NK-92 (cell line): ENCODE results near the gene HAUS8.
"Not testable (repeated sequence)": the region's sequence is repeated elsewhere in the genome, so short reads cannot be mapped to it uniquely, and the experiment has no call there.

Experiments
- DNase-seq: peaks from one replicate; lab custom pipeline; 2025; ENCODE audit not compliant: unreplicated experiment; lab: John Stamatoyannopoulos, UW

The HAUS8 gene, protein sequence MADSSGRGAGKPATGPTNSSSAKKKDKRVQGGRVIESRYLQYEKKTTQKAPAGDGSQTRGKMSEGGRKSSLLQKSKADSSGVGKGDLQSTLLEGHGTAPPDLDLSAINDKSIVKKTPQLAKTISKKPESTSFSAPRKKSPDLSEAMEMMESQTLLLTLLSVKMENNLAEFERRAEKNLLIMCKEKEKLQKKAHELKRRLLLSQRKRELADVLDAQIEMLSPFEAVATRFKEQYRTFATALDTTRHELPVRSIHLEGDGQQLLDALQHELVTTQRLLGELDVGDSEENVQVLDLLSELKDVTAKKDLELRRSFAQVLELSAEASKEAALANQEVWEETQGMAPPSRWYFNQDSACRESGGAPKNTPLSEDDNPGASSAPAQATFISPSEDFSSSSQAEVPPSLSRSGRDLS

DNA sequence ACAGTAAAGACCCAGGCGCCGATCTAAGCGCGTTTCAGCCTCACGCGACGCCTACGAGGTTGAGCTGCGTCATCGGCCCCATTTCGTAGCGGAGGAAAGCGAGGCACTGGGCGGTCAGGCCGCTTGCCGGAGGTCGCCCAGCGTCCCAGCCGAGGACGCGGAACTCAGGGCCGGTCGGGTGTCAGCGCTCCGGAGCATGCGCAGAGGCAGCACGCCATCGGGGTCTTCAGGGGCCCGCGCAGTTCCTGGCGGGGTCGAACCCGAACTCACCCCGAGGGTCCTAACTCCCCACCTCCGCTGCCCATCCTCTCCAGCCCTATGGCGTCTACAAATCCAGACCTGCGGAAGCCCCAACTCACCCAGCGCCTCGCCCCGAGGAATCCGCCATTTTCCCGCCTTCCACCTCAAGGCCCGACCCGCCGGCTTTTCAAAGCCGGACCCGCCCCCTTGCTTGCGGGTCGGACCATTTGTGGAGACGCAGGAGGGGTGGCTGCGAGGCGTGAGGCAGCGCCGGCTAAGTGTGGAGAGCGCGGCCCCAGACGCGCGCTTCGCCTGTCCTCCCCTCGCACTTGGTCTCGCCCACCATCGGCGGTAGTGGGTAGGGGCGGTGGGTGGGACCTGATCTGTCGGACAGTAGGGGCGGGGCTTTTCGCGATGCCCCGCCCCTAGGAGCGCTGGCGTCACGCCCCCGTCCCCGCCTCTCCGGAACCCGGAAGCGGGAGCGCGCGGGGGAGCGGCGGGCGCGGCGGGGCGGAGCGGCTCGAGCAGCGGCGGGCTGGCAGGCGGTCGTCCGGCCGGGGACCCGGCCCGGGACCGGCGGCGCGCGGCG is at the start of gene HAUS8, which contains the start of gene MYO9B:
Gene HAUS8 (minus strand): TSS at position 418 of the 829 bp plus-strand sequence. CDS start 30 bp downstream, at position 388.
Gene MYO9B (plus strand): TSS at position 743 of the 829 bp plus-strand sequence. CDS start 25,941 bp downstream, outside the sequence.
- DNase-seq = peak; percentile 91

DNA sequence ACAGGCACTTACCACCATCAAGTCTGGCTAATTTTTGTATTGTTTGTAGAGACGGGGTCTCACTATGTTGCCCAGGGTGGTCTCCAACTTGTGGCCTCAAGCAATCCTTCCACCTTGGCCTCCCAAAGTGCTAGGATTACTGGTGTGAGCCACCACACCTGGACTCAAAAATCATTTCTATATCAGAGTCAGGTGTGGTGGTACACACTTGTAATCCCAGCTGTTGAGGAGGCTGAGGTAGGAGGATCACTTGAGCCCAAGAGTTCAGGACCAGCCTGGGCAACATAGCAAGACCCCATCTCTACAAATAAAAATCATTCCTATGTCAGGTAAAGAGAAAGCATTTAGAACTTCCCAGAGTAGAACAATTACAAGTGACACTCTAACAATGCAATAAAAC is 48.8 kb upstream of the HAUS8 start:
- DNase-seq = no peak

DNA sequence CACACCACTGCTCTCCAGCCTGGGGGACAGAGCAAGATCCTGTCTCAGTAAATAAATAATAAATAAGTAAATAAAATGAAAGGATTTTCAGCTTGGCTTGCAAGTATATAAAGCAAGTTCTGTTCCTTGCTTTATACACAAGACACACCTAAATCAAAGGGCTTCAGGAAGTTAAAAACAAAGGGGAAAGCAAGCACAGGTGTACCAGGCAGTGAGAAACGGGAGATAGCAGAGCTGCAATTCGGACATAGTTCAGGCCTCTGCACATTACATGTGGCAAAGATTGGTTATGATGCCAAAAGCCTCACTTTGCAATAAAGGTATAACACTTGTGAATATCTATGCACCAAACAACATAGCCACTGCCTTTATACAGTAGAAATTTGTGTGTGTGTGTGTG is 47.8 kb upstream of the HAUS8 start:
- no peak for DNase-seq

DNA sequence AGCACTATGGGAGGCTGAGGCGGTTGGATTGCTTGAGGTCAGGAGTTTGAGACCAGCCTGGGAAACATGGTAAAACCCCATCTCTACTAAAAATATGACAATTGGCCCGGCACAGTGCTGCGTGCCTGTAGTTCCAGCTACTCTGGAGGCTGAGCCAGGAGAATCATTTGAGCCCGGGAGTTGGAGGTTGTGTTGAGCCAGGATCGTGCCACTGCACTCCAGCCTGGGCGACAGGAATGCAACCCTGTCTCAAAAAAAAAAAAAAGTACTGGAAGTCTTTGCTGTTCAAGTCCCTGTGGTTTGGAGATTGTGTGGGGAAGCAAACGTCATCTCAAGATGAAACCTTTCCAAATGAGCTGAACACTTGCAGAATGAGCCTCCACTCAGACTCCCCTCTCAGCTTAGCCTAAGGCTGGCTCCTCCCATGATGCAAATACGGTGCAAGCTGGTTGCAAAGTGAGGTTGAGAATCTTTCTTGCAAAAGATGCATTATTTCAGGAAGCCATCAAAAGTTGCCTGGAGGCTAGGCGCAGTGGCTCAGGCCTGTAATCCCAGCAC is 46.6 kb upstream of the HAUS8 start:
- no peak for DNase-seq

DNA sequence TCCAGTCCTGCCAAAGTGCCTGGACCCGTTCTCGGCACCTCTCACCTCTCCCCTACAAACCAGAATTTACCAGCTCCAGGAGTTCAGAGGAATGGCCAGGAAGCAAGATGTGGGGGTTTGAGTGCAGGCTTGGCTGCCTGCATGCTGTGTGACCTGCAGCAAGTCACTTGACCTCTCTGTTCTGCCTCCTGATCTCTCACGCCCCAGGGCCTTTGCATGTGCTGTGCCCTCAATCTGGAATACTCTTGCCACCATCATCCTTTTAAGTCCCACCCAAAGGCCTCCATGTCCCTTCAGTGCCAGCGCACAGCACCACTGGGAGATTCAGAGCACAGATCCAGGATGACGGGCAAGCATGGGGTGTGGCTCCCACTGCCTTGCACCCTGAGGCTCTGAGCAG is 43.7 kb upstream of the HAUS8 start:
- DNase-seq = no peak

DNA sequence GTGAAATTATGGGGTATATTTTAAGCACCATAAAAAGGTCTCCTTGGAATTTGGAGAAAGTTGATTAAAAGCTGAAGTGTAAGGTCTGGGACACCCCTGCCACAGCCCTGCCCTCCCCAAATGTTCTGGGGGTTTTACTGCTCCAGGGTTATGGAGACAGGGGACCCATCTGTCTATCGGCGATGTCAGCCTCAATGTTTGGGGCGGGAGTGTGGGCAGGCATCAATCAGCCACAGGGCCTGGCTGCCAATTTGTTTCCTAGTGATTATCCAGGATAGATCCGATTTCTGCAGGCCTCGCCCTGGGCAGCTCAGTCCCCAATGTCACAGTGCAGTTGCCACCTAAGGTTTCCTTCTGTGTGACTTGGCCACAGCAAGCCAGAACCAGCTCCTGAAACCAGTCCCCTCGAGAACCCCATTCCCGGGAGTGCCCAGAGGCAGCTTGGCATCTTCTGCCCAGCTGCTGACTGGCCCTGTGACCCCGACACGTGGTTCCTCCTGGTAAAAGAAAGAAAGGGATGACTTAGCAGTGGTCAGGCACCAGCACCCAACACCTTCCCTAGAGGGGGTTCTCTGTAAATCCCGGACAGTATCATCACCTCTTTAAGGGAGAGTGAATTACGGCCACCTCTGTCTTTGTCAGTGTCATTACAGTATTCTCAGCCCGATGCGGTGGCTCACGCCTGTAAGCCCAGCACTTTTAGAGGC is 41.9 kb upstream of the HAUS8 start:
- DNase-seq = no peak

DNA sequence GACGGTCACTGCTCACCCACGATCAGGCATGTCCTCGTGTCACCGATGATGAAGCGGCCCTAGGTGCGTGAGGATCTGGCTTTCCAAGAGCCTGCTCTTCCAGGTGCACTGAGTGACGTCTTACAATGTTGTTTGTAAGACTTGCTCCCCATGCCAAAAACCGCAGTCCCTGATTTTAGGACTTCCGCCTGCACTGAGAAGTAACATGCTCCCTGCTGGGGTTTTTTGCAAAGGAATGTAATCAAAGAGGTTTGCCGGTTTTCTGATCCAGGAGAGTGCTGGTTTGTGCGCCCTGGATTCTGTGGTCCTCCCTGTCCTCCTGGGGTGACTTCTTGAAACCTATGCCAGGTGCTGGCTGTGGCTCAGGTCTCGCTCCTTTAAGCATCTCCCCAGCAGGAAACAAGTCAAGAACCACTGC is 39.2 kb upstream of the HAUS8 start:
- no peak for DNase-seq

DNA sequence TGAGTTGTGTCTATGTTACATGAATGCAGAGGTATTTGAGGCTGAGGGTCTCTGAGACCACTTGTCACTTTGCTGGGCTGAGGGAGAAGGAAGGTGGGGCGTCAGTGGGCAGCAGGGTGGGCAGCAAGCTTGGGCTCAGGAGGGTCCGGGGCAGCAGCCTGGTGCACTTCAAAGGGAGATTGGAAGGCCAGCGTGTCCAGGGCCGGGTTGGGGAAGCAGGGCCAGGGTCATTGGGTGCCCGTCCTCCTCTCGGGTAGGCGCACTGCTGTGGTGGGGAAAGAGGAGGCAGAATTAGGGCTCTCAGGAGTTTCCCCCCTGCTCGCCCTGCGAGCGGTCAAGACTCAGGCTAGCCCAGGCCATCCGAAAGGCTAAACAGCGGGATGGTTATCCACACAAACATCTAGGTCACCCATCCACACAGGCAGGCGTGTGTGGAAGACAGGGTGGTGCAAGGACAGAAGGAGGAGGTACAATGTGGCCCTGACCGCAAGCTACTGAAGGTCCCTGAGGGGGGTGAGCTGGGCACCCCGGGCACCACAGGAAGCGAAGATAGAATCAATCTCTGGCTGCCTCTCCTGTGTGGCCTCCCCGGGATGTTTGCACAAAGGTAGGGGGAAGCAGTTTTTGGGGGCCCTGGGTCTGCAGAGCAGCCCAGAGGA is 38.0 kb upstream of the HAUS8 start:
- DNase-seq = no peak

DNA sequence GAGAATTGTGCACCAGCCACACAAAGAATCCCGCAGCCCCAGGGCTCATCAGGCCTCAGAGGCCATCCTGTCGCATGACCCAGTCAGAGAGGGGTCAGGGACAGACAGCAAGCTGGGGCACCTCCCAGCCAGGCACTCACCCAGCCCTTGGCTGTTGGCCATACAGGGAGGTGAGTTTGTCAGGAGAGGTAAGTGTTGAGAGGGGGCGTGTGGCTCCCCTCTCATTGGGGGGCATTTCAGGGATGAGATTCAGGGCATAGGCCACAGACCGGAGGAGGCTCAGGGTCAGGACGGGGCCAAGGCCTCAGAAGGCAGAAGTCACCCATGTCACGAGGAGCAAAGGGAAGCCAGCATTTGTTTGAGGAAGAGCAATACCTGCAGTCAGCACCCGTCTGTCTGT is 37.4 kb upstream of the HAUS8 start:
- DNase-seq = no peak

DNA sequence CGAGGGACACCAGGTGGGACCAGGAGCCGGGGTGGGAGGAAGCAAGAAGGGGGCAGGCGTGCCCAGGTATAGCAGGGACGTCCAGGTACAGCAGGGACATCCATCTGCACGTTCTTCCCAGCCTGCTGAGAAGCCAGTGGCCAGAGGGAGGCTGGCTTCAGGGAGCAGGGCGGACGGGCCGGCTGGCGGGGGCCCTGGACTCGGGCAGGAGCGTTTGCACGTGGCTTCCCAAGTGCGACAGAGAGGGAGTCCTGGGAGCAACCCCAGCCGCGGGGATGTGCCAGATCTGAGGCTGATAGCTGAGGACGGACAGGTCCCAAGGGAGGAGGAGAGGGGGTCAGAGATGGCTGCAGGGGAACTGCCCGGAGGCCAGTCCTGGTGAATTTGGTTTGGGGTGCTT is 37.0 kb upstream of the HAUS8 start:
- DNase-seq = no peak

DNA sequence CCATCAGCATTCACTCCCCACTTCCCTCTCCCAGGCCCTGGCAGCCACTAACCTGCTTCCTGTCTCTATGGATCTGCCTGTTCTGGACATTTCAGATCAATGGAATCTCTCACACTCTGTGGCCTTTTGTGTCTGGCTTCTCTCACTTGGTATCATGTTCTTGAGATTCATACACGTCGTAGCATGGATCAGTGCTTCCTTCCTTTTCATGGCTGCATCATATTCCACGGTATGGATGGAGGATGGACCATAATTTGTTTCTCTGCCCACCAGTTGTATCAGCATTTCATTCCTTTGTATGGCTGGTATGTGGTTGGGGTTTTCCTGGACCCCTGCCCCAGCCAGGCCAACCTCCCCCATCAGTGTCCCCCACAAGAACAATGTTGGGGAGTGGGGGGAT is 36.5 kb upstream of the HAUS8 start:
- DNase-seq = no peak

DNA sequence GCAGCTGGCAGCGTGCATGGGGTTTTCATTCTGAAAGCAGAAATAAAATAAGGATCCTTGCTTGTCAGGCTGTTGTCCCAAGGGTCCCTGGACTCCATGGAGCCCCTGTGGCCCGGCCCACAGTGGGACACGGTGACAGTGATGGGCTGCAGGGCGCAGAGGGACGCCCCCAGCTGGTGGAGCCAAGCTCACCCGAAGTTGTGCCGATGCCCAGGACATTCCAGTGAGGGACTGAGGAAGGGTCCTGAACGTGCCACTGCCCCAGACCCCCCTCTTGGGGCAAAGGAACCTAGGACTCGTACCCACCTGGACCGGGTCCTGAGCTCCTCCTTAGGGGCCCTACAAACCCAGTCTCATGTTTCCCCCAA is 35.3 kb upstream of the HAUS8 start:
- no peak for DNase-seq

DNA sequence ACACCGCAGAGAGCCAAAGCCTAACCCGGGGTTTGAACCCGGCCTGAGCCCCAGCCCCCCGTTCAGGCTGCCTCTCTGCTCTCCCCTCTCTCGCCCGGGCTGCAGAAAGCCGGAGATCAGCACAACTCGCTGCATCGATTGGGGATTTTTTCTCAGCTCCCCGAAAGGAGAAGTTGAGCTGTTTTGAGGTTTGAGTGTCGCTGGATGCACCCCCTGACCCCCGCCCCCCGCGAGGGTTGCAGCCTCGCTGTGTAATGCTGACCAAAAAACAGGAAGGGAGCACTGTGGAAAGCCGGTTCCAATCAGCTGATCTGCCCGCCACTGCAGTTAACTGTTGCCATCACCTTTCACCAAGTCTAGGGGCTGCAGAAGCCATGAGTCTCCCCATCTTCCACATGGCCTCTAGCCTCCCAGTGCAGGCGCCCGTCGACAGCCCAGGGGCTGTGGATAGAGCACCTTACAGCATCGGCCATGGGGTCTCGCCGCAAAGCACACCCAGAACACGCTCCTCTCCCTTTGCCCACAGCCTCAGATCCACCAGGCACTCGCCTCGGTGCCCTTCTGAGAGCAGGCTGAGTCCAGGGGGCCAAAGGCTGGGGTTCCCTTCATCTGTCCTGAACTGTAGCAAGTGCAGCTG is 34.8 kb upstream of the HAUS8 start:
- DNase-seq = no peak

DNA sequence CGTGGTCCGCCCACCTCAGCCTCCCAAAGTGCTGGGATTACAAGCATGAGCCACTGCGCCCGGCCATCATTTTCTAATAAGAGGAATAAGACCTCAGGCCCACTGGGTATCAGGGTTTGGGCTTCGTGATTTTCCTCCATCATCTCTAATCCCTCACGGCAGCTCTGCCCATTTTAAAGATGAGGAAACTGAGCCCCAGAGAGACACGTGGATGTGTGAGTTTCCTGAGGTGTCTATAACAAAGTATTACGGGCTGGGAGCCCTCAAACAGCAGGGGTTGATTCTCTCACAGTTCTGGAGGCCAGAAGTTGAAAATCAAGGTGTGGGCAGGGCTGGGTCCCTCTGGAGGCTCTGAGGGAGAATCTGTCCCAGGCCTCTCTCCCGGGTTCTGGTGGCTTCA is 34.0 kb upstream of the HAUS8 start:
- DNase-seq = no peak

DNA sequence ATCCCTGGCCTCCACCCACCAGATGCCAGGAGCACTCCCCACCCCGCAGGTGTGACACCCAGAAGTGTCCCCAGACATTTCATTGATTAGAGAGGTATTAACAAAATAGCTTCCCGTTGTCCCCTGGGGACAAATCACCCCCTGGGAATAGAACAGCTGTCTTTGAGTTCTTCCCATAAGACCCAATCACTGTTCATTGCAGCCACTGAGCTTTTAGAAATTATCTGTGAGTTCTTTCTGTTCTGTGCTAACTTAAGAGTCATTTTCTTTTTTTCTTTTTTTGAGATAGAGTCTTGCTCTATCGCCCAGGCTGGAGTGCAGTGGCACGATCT is 33.2 kb upstream of the HAUS8 start:
- DNase-seq = no peak

DNA sequence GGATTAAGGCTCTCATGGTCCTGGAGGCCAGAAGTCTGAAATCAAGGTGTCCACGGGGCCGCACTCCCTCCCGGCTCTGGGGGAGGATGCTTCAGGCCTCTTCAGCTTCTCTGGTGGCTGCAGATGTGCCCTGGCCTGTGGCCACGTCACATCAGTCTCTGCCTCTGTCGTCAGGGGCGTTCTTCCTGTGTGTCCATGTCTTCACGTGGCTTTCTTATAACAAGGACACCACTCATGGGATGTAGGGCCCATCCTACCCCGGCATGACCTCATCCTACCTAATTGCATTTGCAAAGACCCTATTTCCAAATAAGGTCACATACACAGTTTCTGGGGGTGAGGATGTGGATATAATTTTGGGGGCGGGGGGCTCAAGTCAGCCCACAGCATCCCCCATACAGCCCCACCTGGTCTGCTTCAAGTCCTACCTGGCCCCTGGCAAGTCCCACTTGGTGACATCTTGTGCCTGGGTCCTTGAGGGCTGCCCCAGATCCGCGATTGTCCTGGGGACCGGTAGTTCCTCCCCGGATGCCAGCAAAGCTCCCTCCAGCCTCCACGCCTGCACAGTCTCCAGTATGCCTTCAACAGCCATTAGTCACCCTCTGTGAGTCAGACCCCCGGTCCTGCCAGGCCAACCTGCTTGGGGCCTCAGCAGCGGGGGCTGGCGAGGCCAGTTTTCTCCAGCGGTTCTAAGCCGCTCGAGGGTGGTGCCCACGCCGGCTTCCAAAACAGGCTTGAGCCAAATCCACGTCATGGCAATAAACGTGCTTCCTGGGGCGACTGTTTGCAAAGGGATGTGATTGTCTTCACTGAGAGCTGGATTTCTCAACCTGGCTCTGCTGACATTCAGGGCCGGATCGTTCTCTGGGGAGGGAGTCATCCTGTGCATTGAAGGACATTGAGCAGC is 32.5 kb upstream of the HAUS8 start:
- no peak for DNase-seq

DNA sequence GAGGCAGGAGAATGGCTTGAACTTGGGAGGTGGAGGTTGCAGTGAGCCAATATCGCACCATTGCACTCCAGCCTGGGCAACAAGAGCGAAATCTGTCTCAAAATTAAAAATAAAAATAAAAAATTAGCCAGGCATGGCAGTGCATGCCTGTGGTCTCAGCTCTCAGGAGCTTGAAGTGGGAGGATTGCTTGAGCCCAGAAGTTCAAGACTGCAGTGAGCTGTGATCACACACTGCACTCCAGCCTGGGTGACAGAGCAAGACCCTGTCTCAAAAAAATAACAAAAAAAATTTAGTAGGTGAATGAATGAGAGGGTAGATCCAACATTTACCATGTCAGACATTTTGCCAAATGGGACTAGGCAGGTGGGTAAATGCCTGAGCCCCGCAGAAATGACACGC is 31.7 kb upstream of the HAUS8 start:
- DNase-seq = not testable (repeated sequence)

DNA sequence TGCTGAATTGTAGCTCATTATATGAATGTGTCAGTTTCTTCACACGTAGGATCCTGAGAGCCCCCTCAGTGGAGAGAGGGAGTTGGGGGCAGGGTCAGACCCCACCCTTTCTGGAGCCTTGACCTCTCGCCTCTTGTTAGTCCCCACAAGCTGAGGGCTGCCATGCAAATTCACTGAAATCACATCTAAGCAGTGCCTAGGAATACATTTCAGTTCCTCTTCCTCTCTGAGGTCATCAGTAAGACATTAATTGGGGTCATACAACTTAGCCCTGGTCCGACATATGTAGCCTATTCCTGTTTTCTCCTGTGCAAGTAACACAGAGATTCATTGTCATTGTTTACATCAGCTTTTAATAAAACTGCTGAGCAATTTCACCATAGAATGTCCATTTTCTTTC is 30.3 kb upstream of the HAUS8 start:
- no peak for DNase-seq

DNA sequence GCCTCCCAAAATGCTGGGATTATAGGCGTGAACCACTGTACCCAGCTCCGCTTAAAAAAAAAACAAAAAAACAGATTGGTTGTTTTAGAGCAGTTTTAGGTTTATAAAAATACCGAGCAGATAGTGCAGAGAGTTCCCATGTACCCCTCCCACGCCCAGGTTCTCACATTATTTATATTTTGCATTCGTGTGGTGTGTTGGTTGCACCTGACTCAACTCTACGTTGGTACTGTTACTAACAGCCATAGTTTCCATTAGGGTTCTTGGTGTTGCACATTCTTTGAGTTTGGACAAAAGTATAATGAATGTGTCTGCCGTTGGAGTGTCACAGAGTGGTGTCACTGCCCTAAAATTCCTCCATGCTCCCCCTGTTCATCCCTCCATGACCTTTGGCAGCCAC is 29.4 kb upstream of the HAUS8 start:
- no peak for DNase-seq
